Lower lobe of right lung (tissue), 2 donors: ENCODE data around the gene TNNT2. TPM values are rescaled to one million over a fixed set of nuclear protein-coding genes. Genes with fewer than 3 reads are reported as not detected.
A peak's percentile ranks its signal among the peaks of the same experiment; 100 is the strongest.

Experiments
- ATAC-seq, 2 donors: fragments of 200-7000 bp; cut with Tn5 transposase; one replicate each; pipeline ENCODE4 v1.9.1; 2020 to 2022; ENCODE audit warnings: mild to moderate bottlenecking in 2 of 2, moderate library complexity in 2 of 2
- DNase-seq: peaks from one replicate; pipeline ENCODE4 v3.0.0-alpha.2; 2020
- H3K27ac ChIP-seq: fragments of 200-600 bp; one replicate; pipeline ENCODE4 v1.8.0; 2022
- H3K27me3 ChIP-seq: fragments of 200-600 bp; one replicate; pipeline ENCODE4 v1.8.0; 2022; ENCODE audit warnings: low read depth
- H3K36me3 ChIP-seq: fragments of 200-600 bp; one replicate; pipeline ENCODE4 v1.8.0; 2022; ENCODE audit warnings: mild to moderate bottlenecking
- H3K4me1 ChIP-seq: fragments of 200-600 bp; one replicate; pipeline ENCODE4 v1.8.0; 2022
- H3K4me3 ChIP-seq: fragments of 200-600 bp; one replicate; pipeline ENCODE4 v1.8.0; 2022; ENCODE audit warnings: mild to moderate bottlenecking
- H3K9me3 ChIP-seq: fragments of 200-600 bp; one replicate; pipeline ENCODE4 v1.8.0; 2022
- CTCF ChIP-seq: fragments of 200-600 bp; IDR thresholded peaks from one replicate; pipeline ENCODE4 v1.8.0; 2022; ENCODE audit warnings: antibody characterized with exemption, mild to moderate bottlenecking
- intact Hi-C: fragments of 100-400 bp; cut with DNase I; formaldehyde crosslinking; loops from one replicate; pipeline ENCODE4 v1.11.0; 2022
- total RNA-seq: library from RNA; stranded (reverse); fragmentation: NEBNext Ultra II Directional; extraction: Animal tissue kit (Norgen Biotek cat#: 25700); gene quantifications from one replicate; pipeline ENCODE4 v1.2.1, GENCODE V29; 2021
- donor health status: DM: no; HTN: yes; CAD: no; lungs with severe emphysema.

The TNNT2 gene
- total RNA-seq, 1 donor from 2014 or later: 6.4 TPM

GRCh38 chr1:201319631-201320030, 57.8 kb downstream of the TNNT2 start:
- peak; percentile 22 for DNase-seq
- H3K4me3 ChIP-seq: no peak overlapping the region
- no peak overlapping the region for H3K27ac ChIP-seq
- TF ChIP-seq CTCF: no peak
- no peaks in the 10 kb centered on the region for H3K4me1 ChIP-seq
- intact Hi-C loops: no loop called here
- no peaks in the 10 kb centered on the region for H3K27me3 ChIP-seq
- H3K9me3 ChIP-seq: no peaks in the 10 kb centered on the region
- H3K36me3 ChIP-seq: no peaks in the 10 kb centered on the region
- ATAC-seq: no peak

GRCh38 chr1:201318504-201319340, 58.8 kb downstream of the TNNT2 start:
- Histone ChIP-seq H3K27ac (no peak overlapping the region), H3K4me1 (no peaks in the 10 kb centered on the region), H3K9me3 (no peaks in the 10 kb centered on the region), H3K36me3 (no peaks in the 10 kb centered on the region), H3K4me3 (no peak overlapping the region), H3K27me3 (no peaks in the 10 kb centered on the region)
- no peak for TF ChIP-seq CTCF
- intact Hi-C loops: no loop called here
- DNase-seq (no peak), ATAC-seq (no peak)

GRCh38 chr1:201317551-201317950, 59.9 kb downstream of the TNNT2 start:
- Histone ChIP-seq H3K9me3 (no peaks in the 10 kb centered on the region), H3K36me3 (no peaks in the 10 kb centered on the region), H3K4me3 (no peak overlapping the region), H3K4me1 (no peaks in the 10 kb centered on the region), H3K27me3 (no peaks in the 10 kb centered on the region), H3K27ac (no peak overlapping the region)
- no peak for ATAC-seq
- intact Hi-C loops: no loop called here
- peak; percentile 28 for DNase-seq
- TF ChIP-seq CTCF: no peak

GRCh38 chr1:201316556-201316955, 60.9 kb downstream of the TNNT2 start:
- ATAC-seq (no peak), DNase-seq (no peak)
- H3K4me1 ChIP-seq: peaks cover 3% of the 10 kb centered on the region
- no peak overlapping the region for H3K27ac ChIP-seq
- no peaks in the 10 kb centered on the region for H3K9me3 ChIP-seq
- no peak overlapping the region for H3K4me3 ChIP-seq
- H3K27me3 ChIP-seq: no peaks in the 10 kb centered on the region
- no peak for TF ChIP-seq CTCF
- intact Hi-C loops: no loop called here
- H3K36me3 ChIP-seq: no peaks in the 10 kb centered on the region

GRCh38 chr1:201313086-201313485, 64.4 kb downstream of the TNNT2 start:
- no peaks in the 10 kb centered on the region for H3K27me3 ChIP-seq
- ATAC-seq: no peak
- DNase-seq: peak; percentile 31

More at GRCh38 chr1:201313086-201313485, 64.4 kb downstream of the TNNT2 start:
- intact Hi-C loops: no loop called here
- H3K27ac ChIP-seq: no peak overlapping the region
- H3K36me3 ChIP-seq: no peaks in the 10 kb centered on the region
- no peaks in the 10 kb centered on the region for H3K9me3 ChIP-seq
- H3K4me1 ChIP-seq: peaks cover 38% of the 10 kb centered on the region
- TF ChIP-seq CTCF: no peak
- H3K4me3 ChIP-seq: no peak overlapping the region
